T follicular helper cell (primary cell): ENCODE data around the gene PCCA.
"Not testable (repeated sequence)": the region's sequence is repeated elsewhere in the genome, so short reads cannot be mapped to it uniquely, and the experiment has no call there.

Source experiments
- DNase-seq: peaks from one replicate; pipeline ENCODE4 v3.0.0-alpha.2; 2020; ENCODE audit warnings: low read depth
- total RNA-seq, 2 experiments: gene quantifications; one replicate each; lab custom pipeline; 2026; lab: John Stamatoyannopoulos, UW

PCCA gene
- total RNA-seq, result 2.4 to 8.9 reads per million in 2 experiments

- DNase-seq, result peak; percentile 42
Observed at GRCh38 chr13:100088644-100089464, at the start of gene PCCA. Gene PCCA (plus strand): TSS chr13:100089093. CDS start chr13:100089121, 28 bp downstream.

- no peak for DNase-seq
Observed at GRCh38 chr13:100039740-100040139, 49.2 kb upstream of the PCCA start.

- DNase-seq, result no peak
Observed at GRCh38 chr13:100040196-100040595, 48.7 kb upstream of the PCCA start.

GRCh38 chr13:100044936-100045335, 44.0 kb upstream of the PCCA start:
- DNase-seq, result no peak

- no peak for DNase-seq
Observed at GRCh38 chr13:100045355-100045754, 43.5 kb upstream of the PCCA start.

- DNase-seq, result no peak
Observed at GRCh38 chr13:100051070-100051469, 37.8 kb upstream of the PCCA start.

- DNase-seq, result no peak
Observed at GRCh38 chr13:100059827-100060226, 29.1 kb upstream of the PCCA start.

GRCh38 chr13:100063333-100063732, 25.6 kb upstream of the PCCA start:
- no peak for DNase-seq

GRCh38 chr13:100063906-100064305, 25.0 kb upstream of the PCCA start:
- DNase-seq, result no peak

GRCh38 chr13:100068133-100068931, 20.6 kb upstream of the PCCA start:
- no peak for DNase-seq

GRCh38 chr13:100069278-100069677, 19.6 kb upstream of the PCCA start:
- no peak for DNase-seq

- no peak for DNase-seq
Observed at GRCh38 chr13:100075700-100076587, 12.9 kb upstream of the PCCA start.

- DNase-seq, result not testable (repeated sequence)
Observed at GRCh38 chr13:100079003-100079402, 9.9 kb upstream of the PCCA start.

GRCh38 chr13:100083401-100083800, 5.5 kb upstream of the PCCA start:
- not testable (repeated sequence) for DNase-seq

- DNase-seq, result no peak
Observed at GRCh38 chr13:100088273-100088643, 635 bp upstream of the PCCA start.

GRCh38 chr13:100089465-100090032, 656 bp downstream of the PCCA start:
- no peak for DNase-seq

- DNase-seq, result no peak
Observed at GRCh38 chr13:100090861-100091260, 2.0 kb downstream of the PCCA start.

GRCh38 chr13:100091391-100091790, 2.5 kb downstream of the PCCA start:
- DNase-seq, result no peak

- DNase-seq, result not testable (repeated sequence)
Observed at GRCh38 chr13:100092273-100092672, 3.4 kb downstream of the PCCA start.

GRCh38 chr13:100095498-100095897, 6.6 kb downstream of the PCCA start:
- DNase-seq, result no peak

- DNase-seq, result no peak
Observed at GRCh38 chr13:100096526-100096925, 7.6 kb downstream of the PCCA start.

- DNase-seq, result no peak
Observed at GRCh38 chr13:100097821-100098220, 8.9 kb downstream of the PCCA start.
